Hematopoietic multipotent progenitor cell treated with erythropoietin and hydrocortisone succinate and interleukin-3 and kit ligand, for 17 days (in vitro differentiated cells): ENCODE data around the gene RAD50.
A peak's percentile ranks its signal among the peaks of the same experiment; 100 is the strongest.
"Not testable (repeated sequence)": the region's sequence is repeated elsewhere in the genome, so short reads cannot be mapped to it uniquely, and the experiment has no call there.

Experiments used
- DNase-seq: peaks from one replicate; pipeline ENCODE4 v3.0.0-alpha.2; 2015; ENCODE audit warnings: low spot score

Gene RAD50

DNA sequence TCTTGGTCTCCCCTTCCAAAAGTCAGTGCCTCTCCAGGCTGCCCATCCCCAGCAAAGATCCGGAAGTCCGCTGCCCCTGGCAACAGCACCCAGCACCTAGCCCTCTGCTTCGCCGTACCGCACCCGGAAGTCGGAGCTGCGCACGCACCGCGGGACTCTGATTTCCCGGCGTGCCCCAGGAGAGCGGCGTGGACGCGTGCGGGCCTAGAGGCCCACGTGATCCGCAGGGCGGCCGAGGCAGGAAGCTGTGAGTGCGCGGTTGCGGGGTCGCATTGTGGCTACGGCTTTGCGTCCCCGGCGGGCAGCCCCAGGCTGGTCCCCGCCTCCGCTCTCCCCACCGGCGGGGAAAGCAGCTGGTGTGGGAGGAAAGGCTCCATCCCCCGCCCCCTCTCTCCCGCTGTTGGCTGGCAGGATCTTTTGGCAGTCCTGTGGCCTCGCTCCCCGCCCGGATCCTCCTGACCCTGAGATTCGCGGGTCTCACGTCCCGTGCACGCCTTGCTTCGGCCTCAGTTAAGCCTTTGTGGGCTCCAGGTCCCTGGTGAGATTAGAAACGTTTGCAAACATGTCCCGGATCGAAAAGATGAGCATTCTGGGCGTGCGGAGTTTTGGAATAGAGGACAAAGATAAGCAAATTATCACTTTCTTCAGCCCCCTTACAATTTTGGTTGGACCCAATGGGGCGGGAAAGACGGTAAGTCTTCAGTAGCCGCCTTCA lies at the start of gene RAD50:
RAD50 (plus strand) TSS at position 215 of the 715 bp plus-strand sequence; CDS start at position 563, 348 bp downstream.
- peak; percentile 89 for DNase-seq

DNA sequence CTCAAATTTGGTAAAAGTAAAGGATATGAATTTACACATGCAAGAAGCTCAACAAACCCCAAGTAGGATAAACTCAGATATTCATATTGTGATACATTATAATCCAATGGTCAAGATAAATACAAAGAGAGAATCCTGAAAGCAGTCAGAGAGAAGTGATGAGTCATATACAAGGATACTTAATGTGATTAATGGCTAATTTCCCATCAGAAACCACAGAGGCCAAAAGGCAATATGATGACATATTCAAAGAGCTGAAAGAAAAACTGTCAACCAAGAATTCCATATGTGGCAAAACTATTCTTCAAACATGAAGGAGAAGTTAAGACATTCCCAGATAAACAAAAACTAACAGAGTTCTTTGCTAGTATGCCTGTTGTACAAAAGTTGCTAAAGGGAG lies 46.7 kb upstream of the RAD50 start:
- no peak for DNase-seq

DNA sequence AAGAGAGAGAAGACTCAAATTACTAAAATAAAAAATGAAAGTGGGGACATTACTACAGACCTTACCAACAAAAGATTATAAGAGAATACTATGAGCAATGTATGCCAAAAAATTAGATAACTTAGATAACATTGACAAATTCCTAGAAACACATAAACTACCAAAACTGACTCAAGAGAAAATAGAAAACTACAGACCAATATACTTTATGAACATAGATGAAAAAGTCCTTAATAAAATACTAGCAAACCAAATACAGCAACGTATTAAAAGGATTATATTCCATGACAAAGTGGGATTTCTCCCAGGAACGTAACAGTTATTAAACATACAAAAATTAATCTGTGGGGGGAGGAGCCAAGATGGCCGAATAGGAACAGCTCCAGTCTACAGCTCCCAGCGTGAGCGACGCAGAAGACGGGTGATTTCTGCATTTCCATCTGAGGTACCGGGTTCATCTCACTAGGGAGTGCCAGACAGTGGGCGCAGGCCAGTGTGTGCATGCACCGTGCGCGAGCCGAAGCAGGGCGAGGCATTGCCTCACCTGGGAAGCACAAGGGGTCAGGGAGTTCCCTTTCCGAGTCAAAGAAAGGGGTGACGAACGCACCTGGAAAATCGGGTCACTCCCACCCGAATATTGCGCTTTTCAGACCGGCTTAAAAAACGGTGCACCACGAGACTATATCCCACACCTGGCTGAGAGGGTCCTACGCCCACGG lies 43.0 kb upstream of the RAD50 start:
- not testable (repeated sequence) for DNase-seq

DNA sequence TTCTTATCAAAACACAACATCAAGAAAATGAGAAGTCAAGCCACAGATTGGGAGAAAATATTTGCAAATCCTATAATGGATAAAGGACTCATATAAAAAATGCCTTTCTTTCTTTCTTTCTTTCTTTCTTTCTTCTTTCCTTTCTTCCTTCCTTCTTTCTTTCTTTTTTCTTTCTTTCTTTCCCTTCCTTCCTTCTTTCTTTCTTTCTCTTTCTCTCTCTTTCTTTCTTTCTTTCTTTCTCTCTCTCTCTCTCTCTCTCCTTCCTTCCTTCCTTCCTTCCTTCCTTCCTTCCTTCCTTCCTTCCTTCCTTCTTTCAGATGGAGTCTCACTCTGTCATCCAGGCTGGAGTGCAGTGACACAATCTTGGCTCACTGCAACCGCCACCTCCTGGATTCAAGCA lies 34.7 kb upstream of the RAD50 start:
- not testable (repeated sequence) for DNase-seq

DNA sequence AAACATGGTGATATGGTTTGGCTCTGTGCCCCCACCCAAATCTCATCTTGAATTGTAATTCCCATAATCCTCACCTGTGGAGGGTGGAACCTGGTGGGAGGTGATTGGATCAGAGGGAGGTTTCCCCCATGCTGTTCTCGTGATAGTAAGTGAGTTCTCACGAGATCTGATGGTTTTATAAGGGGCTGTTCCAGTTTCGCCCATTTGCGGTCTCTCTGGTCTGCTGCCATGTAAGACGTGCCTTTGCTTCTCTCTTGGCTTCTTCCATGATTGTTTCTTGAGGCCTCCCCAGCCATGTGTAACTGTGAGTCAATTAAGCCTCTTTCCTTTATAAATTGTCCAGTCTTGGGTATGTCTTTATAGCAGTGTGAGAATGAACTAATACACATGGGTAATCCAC lies 31.9 kb upstream of the RAD50 start:
- not testable (repeated sequence) for DNase-seq

DNA sequence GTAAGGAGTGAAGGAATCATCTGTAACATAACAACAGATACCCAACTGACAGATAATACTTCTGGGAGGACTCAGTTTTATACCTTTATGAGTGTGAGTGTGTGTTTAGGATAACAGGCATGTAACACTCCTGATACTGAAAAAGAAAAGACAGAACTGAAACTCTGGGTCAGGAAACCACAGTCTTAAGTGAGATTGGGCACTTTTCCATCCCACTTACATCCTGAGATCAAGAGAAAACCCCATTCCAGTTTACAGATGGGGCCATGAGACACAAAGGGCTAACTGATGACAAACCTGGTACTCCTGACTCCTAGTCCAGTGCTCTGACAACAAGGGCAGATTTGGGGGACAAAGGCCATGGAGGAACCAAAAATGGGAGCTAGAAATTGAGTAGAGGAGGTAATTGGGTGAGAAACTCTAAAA lies 31.5 kb upstream of the RAD50 start:
- no peak for DNase-seq

DNA sequence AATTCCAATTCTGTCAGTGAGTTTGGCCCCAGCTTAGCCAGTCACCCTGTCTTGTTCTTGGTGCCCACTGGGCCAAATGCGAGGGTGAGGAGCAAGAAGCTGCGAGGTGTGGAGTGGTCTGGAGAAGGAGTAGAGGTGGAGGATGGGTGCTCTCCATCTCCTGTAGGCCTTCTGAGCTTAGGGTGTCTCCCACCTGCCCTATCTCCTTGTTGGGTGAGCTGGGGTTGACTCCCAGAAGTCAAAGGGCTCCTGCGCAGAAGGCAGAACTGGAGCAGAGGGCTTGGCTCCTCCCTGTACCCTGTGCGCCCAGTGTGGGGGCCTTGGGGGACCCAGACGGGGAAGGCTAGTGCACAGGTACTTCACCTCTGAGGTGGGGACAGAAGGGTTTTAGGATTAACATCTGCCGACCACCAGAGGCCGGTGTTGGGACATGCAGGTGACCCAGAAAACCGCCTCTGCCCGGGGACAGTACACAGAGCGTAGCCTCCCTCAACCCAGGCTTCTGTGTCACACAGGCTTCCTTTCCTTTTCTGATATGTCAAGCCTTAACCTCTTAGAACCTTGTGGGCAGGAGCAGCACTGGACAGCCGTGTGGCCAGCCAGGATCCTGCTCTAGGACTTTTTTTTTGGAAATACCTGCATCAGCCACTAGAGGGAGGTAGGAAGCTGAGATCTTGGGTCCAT lies 30.3 kb upstream of the RAD50 start:
- DNase-seq: peak; percentile 79

DNA sequence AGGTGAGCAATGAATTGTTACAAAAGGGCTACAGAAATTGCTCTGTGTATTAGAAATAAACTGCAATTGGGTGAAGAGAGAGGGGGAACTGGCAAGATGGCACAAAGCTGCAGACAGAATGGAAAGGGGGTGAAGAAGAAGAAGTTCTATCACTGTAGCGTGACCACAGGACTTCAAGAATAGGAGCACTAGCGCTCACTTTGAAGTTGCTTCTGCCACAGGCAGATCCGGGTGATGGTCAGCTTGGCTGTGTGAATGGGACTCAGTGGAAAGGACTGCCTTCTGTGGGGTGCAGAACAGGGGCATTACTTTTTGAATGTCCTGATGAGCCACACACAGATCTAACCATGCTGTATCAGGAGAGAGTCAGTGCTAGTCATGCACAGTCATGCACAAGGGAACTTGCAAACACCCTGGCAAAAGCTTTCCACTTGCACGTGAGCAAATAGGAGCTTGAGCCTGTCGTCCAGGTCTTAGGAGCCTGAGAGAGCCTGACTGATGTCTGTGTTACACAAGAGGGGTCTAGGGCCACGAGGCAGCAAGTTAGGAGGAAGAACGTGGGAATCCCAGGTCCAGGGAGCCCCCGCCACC lies 29.7 kb upstream of the RAD50 start:
- DNase-seq: peak; percentile 59

DNA sequence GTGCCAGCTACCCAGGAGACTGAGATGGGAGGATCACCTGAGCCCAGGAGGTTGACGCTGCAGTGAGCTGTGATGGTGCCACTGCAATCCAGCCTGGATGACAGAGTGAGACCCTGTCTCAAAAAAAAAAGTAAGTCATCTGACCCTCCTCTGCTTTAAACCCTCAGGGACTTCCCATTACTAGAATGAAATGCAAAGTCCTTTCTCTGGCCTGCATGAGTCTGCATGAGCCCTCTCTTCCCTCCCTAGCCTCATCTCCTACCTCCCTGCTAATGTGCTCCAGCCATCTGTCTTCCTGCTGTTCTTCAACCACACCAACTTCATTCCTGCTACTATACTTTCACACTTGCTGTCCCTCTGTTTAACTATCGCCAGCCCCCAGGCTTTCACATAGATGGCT lies 28.8 kb upstream of the RAD50 start:
- no peak for DNase-seq

DNA sequence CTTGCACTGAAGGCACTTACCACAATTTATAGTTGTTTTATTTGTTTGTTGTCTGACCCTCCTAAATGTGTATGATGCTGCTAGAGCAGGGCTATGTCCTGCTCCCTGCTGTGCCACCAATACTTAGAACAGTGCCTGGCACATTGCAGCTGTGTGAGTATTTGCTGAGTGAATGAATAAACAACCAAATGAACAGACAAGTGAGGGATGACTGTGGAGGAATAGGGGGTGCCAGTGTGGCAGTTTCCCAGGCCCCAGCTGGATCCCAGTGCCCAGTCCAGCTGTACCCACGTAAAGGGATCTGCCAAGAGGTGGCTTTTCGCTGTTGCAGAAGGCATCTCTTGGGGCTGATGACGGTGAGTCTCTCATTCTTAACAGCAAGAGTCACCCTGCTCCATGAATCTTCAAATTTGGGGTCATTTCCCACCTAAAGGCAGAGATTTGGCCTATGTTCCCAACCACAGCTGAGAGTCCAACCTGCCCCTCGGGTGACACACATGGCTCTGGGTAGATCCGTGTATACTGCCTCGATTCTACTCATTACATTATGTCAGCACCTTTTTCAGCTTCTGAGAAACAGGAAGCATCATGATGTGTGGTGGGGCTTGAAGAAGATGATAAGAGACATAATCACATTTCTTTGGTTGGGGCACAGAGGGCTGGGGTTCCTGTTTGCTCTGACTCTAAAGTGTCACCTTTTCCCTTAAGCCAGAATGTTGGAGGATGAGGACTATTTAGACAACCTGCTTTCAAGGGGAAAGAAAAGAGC lies 27.7 kb upstream of the RAD50 start:
- DNase-seq: no peak

DNA sequence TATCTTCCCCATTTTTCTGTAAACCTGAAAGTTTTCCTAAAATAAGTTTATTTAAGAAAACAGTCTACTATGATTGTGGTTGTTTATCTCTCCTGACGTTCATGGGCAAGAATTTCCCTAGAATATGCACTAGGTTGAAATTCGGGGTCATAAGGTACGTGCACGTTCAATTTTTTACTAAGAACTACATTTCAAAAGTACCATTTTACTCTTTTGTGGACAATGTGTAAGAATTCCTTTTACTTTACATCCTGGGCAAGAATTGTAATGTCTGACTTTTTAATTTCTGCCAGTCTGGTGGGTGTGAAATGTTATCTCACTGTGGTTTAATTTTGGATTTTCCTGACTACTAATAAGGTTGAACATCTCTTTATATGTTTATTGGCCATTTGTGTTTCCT lies 25.8 kb upstream of the RAD50 start:
- DNase-seq: no peak

DNA sequence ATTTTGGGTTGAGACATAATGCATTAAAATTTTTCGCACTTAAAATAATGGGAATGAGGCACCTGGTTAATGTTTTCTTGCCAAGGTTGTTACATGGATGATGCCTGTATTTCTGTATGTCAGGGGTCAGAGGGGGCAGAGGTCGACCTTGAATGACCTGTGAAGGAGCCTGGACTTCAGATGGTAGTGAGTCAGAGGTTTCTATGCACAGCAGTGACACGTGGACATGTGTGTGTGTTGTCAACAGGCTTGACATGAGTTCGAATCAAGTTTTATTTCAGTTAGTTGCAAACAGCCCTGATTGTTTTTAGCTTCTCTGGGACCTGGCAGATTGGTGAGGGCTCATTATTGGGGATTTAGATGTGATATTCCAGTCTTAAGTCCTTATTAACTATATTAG lies 17.1 kb upstream of the RAD50 start:
- DNase-seq: no peak

DNA sequence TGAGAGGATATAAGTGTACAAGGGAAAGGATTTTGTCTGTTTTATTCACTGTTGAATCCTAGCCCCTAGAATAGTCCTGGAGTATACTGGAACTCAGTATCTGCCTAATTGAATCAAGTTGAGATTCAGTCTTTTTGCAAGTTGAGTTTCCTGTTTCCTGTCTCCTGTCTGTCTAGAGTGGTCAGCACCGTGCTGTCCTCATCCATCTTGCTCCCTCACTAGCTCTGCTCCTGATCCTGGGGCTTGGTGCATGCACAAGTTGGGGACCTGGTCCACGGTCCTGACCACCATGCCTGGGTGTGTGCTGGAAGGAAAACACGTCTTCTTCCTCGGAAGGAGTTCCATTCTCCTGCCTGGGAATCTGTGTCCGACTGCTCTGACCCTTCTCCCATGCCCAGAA lies 16.6 kb upstream of the RAD50 start:
- no peak for DNase-seq

DNA sequence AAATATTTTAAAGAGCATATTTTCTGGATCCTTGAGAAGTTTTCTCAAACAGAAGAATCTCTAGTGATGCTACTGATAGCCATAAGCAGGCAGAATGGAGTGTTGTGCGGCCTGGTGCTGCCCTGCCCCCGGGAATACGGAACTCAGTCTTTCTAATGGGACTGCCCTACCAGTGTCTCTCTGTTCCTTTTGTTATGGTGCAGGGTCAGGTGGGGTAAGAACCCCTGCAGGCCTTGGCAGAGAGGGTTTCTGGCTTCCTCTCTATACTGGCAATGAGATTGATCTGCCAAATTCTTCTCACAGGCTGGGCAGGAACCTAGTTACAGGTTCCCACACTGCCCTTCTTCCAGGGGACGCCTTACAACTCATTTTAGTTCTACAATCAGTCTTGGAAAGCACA lies 16.0 kb upstream of the RAD50 start:
- no peak for DNase-seq

DNA sequence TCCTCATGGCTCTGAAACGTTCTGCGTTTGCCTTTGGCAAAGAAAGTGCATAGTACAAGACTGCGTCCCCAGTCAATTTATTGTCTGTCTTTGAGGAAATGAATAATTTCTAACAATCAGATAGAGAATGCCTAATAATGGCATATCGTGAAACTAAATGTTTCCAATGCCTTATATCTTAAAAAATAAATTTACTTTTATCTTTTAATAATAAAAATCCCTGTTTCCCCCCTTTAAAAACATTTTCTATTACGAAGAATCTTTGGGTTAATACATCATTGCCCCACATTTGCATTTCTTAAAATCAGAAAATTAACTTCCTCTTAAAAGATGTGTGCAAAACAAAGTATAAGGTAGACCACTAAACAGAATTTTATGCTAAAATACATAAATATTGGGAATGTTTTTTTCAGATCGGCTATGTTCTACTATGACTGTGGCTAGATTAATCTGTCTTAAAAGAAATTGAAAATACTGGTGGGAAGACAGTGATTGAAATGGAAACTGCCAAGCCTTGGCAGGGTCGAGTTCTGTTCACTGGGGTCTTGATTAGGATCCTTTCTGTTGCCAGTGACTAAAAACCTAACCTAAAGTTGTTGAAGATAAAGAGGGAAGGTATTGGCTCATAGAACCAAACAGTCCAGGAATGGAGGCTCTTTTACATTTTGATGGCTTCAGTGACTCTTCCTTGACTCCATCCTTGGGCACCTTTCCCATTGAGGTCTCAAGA lies 13.1 kb upstream of the RAD50 start, which contains the start of gene IL5:
IL5 (minus strand) TSS at position 51 of the 730 bp plus-strand sequence; CDS start at position 7, 44 bp downstream.
- no peak for DNase-seq

DNA sequence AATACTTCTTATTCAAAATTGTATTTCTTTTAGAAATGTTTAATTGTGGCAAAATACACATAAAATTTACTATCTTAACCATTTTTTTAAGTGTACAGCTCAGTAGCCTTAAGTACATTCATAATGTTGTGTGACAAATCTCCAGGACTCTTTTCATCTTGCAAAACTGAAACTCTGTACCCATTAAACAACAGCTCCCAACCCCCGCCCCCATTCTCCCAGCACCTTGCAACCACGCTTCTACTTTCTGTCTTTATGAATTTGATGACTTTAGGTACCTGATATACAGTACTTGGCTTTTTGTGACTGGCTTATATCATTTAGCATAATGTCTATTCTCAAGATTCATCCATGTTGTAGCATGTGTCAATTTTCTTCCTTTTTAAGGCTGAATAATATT lies 10.7 kb upstream of the RAD50 start:
- DNase-seq: no peak

DNA sequence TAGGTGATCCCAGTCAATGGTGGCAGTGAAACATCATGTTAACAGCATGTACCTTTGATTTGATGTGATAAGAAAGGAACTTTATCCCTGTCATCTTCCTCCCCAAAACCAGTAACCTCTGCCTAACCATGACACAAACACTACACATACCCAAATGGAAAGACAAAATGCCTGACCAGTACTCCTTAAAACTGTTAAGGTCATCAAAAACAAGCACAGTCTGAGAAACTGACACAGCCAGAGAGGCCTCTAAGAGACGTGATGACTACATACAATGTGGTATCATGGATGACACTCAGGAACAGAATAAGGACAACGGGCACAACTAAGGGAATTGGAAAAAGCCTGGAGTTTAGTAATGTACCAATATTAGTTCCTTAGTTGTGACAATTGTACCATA lies 9.5 kb upstream of the RAD50 start:
- DNase-seq: no peak

DNA sequence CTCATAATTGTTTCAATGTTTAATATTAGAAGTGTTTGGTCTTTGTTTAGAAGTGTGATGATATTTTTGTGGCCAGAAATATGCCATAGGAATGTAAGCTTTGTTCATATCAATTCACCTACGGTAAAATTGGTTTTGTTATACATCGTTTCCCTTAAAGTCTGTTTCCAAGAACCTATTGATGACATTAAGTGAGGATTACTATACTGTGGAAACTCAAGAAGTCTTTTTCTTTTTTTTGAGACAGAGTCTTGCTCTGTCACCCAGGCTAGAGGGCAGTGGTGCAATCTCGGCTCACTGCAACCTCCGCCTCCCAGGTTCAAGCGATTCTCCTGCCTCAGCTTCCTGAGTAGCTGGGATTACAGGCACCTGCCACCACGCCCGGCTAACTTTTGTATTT lies 7.9 kb upstream of the RAD50 start:
- not testable (repeated sequence) for DNase-seq

DNA sequence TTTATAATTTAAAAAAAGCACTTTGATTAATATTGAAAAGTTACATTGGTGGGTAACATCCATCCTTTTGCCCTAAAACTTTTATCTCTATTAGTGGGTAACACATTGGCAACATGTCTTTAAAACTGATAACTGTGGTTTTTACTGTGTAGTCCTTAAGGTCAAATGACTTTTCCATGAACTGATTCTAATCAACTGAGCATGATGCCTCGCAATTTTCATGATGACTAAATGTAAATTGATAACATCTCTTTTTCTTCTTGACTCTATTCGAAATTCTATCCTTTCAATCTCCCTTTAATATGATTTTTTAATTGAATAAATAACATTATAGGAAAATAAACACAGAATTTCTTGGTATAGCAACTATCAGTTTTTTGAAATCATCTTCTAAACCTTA lies 7.2 kb upstream of the RAD50 start:
- DNase-seq: no peak

DNA sequence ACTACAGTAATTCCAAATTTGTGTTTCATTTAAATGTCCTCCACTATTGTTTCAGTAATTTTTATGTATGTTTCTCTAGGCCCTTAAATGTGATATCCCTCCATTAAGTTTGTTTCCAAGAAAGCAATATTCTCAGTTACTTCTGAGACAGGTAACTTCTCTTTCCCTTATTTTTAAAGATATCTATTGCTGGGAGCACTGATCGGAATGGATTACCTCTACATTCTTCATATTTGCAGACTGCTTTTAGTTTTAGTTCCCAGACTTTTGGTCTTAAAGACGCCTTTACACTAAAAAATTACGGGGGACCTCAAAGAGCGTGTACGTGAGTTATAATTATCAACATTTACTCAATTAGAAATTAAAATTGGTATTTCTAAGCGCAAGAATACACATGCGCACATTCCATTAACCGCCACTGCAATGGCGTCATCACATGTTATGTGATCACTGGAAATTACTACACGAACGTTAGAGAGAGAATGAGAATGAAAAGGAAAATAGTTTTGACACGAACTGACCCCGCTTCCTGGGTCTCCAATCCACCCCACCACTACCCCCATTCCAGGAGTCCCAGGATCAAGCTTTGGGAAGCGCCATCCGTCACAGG lies 519 bp upstream of the RAD50 start:
- no peak for DNase-seq
